ENCODE results near the gene RYR2.
"Not testable (repeated sequence)": the region's sequence is repeated elsewhere in the genome, so short reads cannot be mapped to it uniquely, and the experiment has no call there.

Gene RYR2

GRCh38 chr1:237145379-237146135 lies 103.6 kb downstream of the RYR2 start:
- DNase-seq (ENCODE audit: low read depth in 2 of 2): no peak

GRCh38 chr1:237146241-237146640 lies 104.3 kb downstream of the RYR2 start:
- no peak for DNase-seq (ENCODE audit: low read depth in 2 of 2)

GRCh38 chr1:237149857-237150256 lies 107.9 kb downstream of the RYR2 start:
- no peak for DNase-seq (ENCODE audit: low read depth in 2 of 2)

- DNase-seq (ENCODE audit: low read depth in 2 of 2): not testable (repeated sequence)
Observed at GRCh38 chr1:237151979-237152378, 110.0 kb downstream of the RYR2 start.

- no peak for DNase-seq (ENCODE audit: low read depth in 2 of 2)
Observed at GRCh38 chr1:237152506-237153335, 110.7 kb downstream of the RYR2 start.

- no peak for DNase-seq (ENCODE audit: low read depth in 2 of 2)
Observed at GRCh38 chr1:237154157-237154556, 112.2 kb downstream of the RYR2 start.

- no peak for DNase-seq (ENCODE audit: low read depth in 2 of 2)
Observed at GRCh38 chr1:237164406-237165352, 122.7 kb downstream of the RYR2 start.

GRCh38 chr1:237166086-237166485 lies 124.1 kb downstream of the RYR2 start:
- DNase-seq (ENCODE audit: low read depth in 2 of 2): no peak

GRCh38 chr1:237166593-237167101 lies 124.7 kb downstream of the RYR2 start:
- DNase-seq (ENCODE audit: low read depth in 2 of 2): no peak

- DNase-seq (ENCODE audit: low read depth in 2 of 2): no peak
Observed at GRCh38 chr1:237170149-237170548, 128.2 kb downstream of the RYR2 start.

- DNase-seq (ENCODE audit: low read depth in 2 of 2): no peak
Observed at GRCh38 chr1:237171454-237172117, 129.6 kb downstream of the RYR2 start.

- DNase-seq (ENCODE audit: low read depth in 2 of 2): no peak
Observed at GRCh38 chr1:237172118-237172485, 130.1 kb downstream of the RYR2 start.

- no peak for DNase-seq (ENCODE audit: low read depth in 2 of 2)
Observed at GRCh38 chr1:237179503-237179902, 137.5 kb downstream of the RYR2 start.

- no peak for DNase-seq (ENCODE audit: low read depth in 2 of 2)
Observed at GRCh38 chr1:237180256-237180655, 138.3 kb downstream of the RYR2 start.

- DNase-seq (ENCODE audit: low read depth in 2 of 2): no peak
Observed at GRCh38 chr1:237181743-237182317, 139.8 kb downstream of the RYR2 start.

- DNase-seq (ENCODE audit: low read depth in 2 of 2): no peak
Observed at GRCh38 chr1:237183963-237184540, 142.1 kb downstream of the RYR2 start.

GRCh38 chr1:237186675-237187074 lies 144.7 kb downstream of the RYR2 start:
- no peak for DNase-seq (ENCODE audit: low read depth in 2 of 2)

GRCh38 chr1:237187842-237188241 lies 145.9 kb downstream of the RYR2 start:
- no peak for DNase-seq (ENCODE audit: low read depth in 2 of 2)

GRCh38 chr1:237191403-237191802 lies 149.4 kb downstream of the RYR2 start:
- DNase-seq (ENCODE audit: low read depth in 2 of 2): no peak
